ENCODE measurements around the gene CCDC91.

GRCh38 chr12:28175098-28175589 is 15.1 kb upstream of the CCDC91 start:
- TF ChIP-seq, protein P1, sequence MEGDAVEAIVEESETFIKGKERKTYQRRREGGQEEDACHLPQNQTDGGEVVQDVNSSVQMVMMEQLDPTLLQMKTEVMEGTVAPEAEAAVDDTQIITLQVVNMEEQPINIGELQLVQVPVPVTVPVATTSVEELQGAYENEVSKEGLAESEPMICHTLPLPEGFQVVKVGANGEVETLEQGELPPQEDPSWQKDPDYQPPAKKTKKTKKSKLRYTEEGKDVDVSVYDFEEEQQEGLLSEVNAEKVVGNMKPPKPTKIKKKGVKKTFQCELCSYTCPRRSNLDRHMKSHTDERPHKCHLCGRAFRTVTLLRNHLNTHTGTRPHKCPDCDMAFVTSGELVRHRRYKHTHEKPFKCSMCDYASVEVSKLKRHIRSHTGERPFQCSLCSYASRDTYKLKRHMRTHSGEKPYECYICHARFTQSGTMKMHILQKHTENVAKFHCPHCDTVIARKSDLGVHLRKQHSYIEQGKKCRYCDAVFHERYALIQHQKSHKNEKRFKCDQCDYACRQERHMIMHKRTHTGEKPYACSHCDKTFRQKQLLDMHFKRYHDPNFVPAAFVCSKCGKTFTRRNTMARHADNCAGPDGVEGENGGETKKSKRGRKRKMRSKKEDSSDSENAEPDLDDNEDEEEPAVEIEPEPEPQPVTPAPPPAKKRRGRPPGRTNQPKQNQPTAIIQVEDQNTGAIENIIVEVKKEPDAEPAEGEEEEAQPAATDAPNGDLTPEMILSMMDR (conservative IDR thresholded peaks at IDR 0.05; ENCODE audit: low read depth, low read length): no peak
- TF ChIP-seq RAD21 (IDR thresholded peaks at IDR 0.05; ENCODE audit: low read length): no peak
- no peak for TF ChIP-seq FOS (IDR thresholded peaks at IDR 0.05; ENCODE audit: low read depth, low read length)
- TF ChIP-seq SMC3 (IDR thresholded peaks at IDR 0.05; ENCODE audit: low read depth, low read length): no peak
- TF ChIP-seq, protein P2, sequence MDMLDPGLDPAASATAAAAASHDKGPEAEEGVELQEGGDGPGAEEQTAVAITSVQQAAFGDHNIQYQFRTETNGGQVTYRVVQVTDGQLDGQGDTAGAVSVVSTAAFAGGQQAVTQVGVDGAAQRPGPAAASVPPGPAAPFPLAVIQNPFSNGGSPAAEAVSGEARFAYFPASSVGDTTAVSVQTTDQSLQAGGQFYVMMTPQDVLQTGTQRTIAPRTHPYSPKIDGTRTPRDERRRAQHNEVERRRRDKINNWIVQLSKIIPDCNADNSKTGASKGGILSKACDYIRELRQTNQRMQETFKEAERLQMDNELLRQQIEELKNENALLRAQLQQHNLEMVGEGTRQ (IDR thresholded peaks at IDR 0.05; ENCODE audit: low read depth, low read length): no peak
- no peak for TF ChIP-seq POLR2A (IDR thresholded peaks at IDR 0.05; ENCODE audit: low read depth, low read length)
- no peak for TF ChIP-seq BHLHE40 (IDR thresholded peaks at IDR 0.05; ENCODE audit: low read depth, low read length)

Measured in IMR-90 (cell line).